Ascending aorta (tissue), 2 donors: ENCODE data around the gene CHMP3. TPM values are rescaled to one million over a fixed set of nuclear protein-coding genes. Genes with fewer than 3 reads are reported as not detected.
A peak's percentile ranks its signal among the peaks of the same experiment; 100 is the strongest.

Source experiments
- DNase-seq, 2 donors: peaks; one replicate each; pipeline ENCODE4 v3.0.0-alpha.2; 2019; ENCODE audit warnings: low spot score in 2 of 2
- H3K27ac ChIP-seq, 2 donors: fragments of 200-600 bp; sonication (generic); one replicate each; pipeline ENCODE4 v1.5.1; 2016 to 2017; ENCODE audit warnings: mild to moderate bottlenecking in 1 of 2
- H3K27me3 ChIP-seq: fragments of 200-600 bp; sonication (generic); one replicate; pipeline ENCODE4 v1.5.1; 2017
- H3K36me3 ChIP-seq, 2 donors: fragments of 200-600 bp; sonication (generic); one replicate each; pipeline ENCODE4 v1.5.1; 2016
- H3K4me1 ChIP-seq, 2 donors: fragments of 200-600 bp; sonication (generic); one replicate each; pipeline ENCODE4 v1.5.1; 2016 to 2017; ENCODE audit warnings: mild to moderate bottlenecking in 1 of 2
- H3K4me3 ChIP-seq, 2 donors: fragments of 200-600 bp; sonication (generic); one replicate each; pipeline ENCODE4 v1.5.1; 2016 to 2017; ENCODE audit warnings: mild to moderate bottlenecking in 1 of 2
- H3K9me3 ChIP-seq, 2 donors: fragments of 200-600 bp; sonication (generic); one replicate each; pipeline ENCODE4 v1.5.1; 2016
- intact Hi-C: fragments of 100-400 bp; cut with DNase I; formaldehyde crosslinking; loops from one replicate; pipeline ENCODE4 v1.15.1; 2023
- total RNA-seq: library from RNA; depleted of rRNA; stranded (reverse); fragments of >200 nt; gene quantifications from one replicate; pipeline ENCODE4 v1.1.0, GENCODE V29; 2016
- TF ChIP-seq, protein P1 (sequence below), 3 experiments: fragments of 200-600 bp in 2 of 3; fragments of 450-650 bp in 1 of 3; sonication (generic) in 2 of 3; IDR thresholded peaks; one replicate each; pipeline ENCODE4 v1.5.1; 2016 to 2019; ENCODE audit warnings: antibody characterized with exemption in 3 of 3, mild to moderate bottlenecking in 1 of 3, moderate library complexity in 1 of 3

Gene CHMP3
- total RNA-seq, 1 donor from 2014 or later: 69.3 TPM

DNA sequence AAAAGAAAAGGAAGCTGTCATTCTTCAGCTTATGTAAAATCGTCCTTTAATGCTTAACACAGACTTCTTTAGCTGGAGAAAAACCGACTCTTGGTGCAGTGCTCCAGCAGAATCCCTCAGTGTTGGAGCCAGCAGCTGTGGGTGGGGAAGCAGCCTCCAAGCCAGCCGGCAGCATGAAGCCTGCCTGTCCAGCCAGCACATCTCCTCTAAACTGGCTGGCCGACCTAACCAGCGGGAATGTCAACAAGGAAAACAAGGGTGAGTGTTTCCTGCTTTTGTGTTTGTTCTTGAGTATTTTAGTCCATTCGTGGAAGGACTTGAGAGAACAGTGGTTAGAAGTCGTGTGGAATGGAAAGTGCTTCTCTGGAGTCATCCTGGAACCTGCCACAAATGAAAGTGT lies 83.1 kb downstream of the CHMP3 start:
- peak overlapping the region in 1 of 2 donors; percentile 22 for H3K4me3 ChIP-seq
- DNase-seq: no peak
- intact Hi-C loops: loop anchor here (5.0 kb wide), 2 partner anchors 82 to 142 kb away; partner anchors contain the start of genes CHMP3 and RNF103
- peaks cover 38 to 74% of the 10 kb centered on the region in 2 donors for H3K36me3 ChIP-seq
- TF ChIP-seq, protein P1, sequence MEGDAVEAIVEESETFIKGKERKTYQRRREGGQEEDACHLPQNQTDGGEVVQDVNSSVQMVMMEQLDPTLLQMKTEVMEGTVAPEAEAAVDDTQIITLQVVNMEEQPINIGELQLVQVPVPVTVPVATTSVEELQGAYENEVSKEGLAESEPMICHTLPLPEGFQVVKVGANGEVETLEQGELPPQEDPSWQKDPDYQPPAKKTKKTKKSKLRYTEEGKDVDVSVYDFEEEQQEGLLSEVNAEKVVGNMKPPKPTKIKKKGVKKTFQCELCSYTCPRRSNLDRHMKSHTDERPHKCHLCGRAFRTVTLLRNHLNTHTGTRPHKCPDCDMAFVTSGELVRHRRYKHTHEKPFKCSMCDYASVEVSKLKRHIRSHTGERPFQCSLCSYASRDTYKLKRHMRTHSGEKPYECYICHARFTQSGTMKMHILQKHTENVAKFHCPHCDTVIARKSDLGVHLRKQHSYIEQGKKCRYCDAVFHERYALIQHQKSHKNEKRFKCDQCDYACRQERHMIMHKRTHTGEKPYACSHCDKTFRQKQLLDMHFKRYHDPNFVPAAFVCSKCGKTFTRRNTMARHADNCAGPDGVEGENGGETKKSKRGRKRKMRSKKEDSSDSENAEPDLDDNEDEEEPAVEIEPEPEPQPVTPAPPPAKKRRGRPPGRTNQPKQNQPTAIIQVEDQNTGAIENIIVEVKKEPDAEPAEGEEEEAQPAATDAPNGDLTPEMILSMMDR (IDR thresholded peaks at IDR 0.05): no peak
- peak overlapping the region; percentile 21 to 76 for H3K27ac ChIP-seq
- H3K9me3 ChIP-seq: no peaks in the 10 kb centered on the region
- H3K4me1 ChIP-seq: peaks cover 30 to 60% of the 10 kb centered on the region in 2 donors
- no peaks in the 10 kb centered on the region for H3K27me3 ChIP-seq

DNA sequence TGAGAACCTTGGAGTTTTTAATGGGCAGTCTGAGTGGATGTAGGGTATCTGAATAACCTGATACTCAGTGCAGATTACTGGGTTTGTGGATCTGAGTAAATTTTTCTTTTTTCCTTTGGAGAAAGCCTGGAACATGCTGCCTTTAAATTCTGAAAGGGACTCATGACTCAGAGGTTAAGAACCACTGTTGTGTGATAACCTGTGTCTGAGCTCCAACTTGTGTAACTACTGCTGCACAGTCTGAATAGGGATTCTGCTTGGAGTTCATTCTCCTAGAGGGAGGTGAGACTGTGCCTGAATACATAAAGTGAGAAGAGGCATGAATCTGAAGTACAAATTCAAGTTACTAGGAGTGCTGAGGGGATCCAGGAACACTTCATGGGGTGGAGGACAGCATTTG lies 85.9 kb downstream of the CHMP3 start:
- Histone ChIP-seq H3K27ac (peak overlapping the region in 1 of 2 donors; percentile 64), H3K4me1 (peaks cover 23 to 40% of the 10 kb centered on the region in 2 donors), H3K9me3 (no peaks in the 10 kb centered on the region), H3K36me3 (peaks cover 44 to 73% of the 10 kb centered on the region in 2 donors), H3K27me3 (no peaks in the 10 kb centered on the region), H3K4me3 (no peak overlapping the region)
- intact Hi-C loops: loop anchor here (5.0 kb wide), 1 partner anchor 35 kb away; the partner anchor contains the start of gene KDM3A
- no peak for DNase-seq
- TF ChIP-seq, protein P1 (IDR thresholded peaks at IDR 0.05): no peak

DNA sequence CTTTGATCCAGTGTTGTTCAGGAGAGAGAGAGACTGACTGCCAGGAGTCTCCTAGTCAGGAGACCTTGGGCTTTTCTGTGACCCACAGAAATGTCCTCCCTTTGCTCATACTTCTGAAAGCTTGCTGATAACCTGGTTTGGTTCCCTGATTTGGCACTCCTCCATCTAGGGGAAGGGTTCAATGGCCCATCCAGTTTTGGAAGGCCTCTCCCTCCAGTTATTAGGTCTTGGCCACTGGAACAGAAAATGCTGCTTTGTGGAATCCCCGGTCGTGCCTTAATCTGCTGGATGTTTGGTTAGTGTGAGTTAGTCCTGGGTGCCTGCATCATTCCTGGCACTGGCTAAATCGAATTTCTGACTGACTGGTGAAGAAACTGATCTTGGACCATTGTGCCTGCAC lies 86.3 kb downstream of the CHMP3 start:
- TF ChIP-seq, protein P1 (IDR thresholded peaks at IDR 0.05): no peak
- Histone ChIP-seq H3K36me3 (peaks cover 44 to 73% of the 10 kb centered on the region in 2 donors), H3K9me3 (no peaks in the 10 kb centered on the region), H3K27ac (peak overlapping the region; percentile 63 to 64), H3K4me3 (no peak overlapping the region), H3K4me1 (peaks cover 20 to 36% of the 10 kb centered on the region in 2 donors), H3K27me3 (no peaks in the 10 kb centered on the region)
- intact Hi-C loops: loop anchor here (5.0 kb wide), 1 partner anchor 35 kb away; the partner anchor contains the start of gene KDM3A
- DNase-seq: no peak

DNA sequence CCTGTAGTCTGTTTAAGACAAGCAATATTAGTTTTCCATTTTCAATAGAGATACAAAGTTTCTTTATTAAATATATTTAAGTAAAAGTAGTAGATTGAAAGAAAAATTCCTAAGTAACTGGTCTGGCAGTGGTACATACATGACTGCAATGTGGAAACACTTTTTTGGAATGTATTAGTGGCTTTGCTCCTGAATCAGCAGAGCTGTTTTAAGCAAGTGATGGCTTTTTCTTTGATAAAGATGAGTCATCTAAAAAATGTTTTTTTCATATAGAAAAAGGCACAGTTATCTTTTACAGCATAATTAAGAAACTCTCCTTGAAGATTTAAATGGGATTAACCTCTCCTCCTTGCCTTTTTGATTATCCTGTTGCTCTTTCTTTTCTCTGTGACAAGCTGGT lies 87.2 kb downstream of the CHMP3 start:
- peak overlapping the region; percentile 63 to 64 for H3K27ac ChIP-seq
- no peaks in the 10 kb centered on the region for H3K27me3 ChIP-seq
- no peak overlapping the region for H3K4me3 ChIP-seq
- no peak for DNase-seq
- peaks cover 17 to 28% of the 10 kb centered on the region in 2 donors for H3K4me1 ChIP-seq
- no peaks in the 10 kb centered on the region for H3K9me3 ChIP-seq
- H3K36me3 ChIP-seq: peaks cover 50 to 73% of the 10 kb centered on the region in 2 donors
- TF ChIP-seq, protein P1 (IDR thresholded peaks at IDR 0.05): no peak
- intact Hi-C loops: loop anchor here (5.0 kb wide), 1 partner anchor 34 kb away; the partner anchor contains the start of gene KDM3A

DNA sequence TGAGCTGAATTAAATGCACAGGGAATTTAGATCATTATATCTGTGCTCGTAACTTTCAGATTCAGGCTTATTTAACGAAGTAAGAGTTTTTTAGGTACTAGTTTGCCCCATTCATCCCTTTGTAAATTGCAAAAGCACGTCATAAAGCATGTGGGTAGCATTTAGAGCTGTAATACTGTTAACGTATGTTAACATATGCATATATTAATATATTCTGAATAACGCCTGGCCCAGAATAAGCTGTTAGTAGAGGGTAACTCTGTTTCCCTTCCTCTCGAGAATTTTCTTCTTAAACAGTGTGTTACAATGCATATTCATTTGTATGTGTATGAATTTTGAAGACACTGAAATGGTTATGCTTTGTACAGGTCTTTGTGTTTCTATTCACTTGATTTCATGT lies 91.6 kb downstream of the CHMP3 start:
- DNase-seq: no peak
- TF ChIP-seq, protein P1 (IDR thresholded peaks at IDR 0.05): no peak
- Histone ChIP-seq H3K27ac (no peak overlapping the region), H3K4me1 (peaks cover 6 to 11% of the 10 kb centered on the region in 2 donors), H3K4me3 (no peak overlapping the region), H3K9me3 (no peaks in the 10 kb centered on the region), H3K36me3 (peaks cover 65 to 83% of the 10 kb centered on the region in 2 donors), H3K27me3 (no peaks in the 10 kb centered on the region)
- intact Hi-C loops: no loop called here
